Stimulated activated CD8-positive, alpha-beta memory T cell treated with anti-CD3 and anti-CD28 coated beads, Interleukin-15, amount 100 ng/mL, for 24 hours (primary cell): ENCODE data around the gene NCK2.
"Not testable (repeated sequence)": the region's sequence is repeated elsewhere in the genome, so short reads cannot be mapped to it uniquely, and the experiment has no call there.

Experiments used
- DNase-seq: peaks from one replicate; pipeline ENCODE4 v3.0.0-alpha.2; 2020; ENCODE audit warnings: low read depth

NCK2 gene

DNA sequence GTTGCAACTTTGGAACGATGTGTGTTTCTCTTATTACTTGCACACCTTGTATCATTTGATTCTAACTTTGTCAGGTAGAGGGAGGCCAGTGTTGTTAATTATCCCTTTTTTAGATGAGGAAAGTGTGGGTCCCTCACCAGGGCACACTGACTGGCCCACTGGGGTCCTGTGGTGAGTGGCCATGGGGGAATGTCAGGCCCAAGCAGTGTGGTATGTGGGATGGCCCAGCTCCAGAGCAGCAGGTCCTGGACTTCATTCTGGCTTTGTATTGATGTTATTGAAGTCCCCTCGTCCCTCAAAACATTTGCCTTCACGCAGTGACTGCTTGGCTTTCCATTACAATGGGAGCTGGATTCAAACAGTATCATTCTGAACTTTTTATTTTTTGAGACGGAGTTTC, 11.7 kb downstream of the NCK2 start:
- no peak for DNase-seq

GRCh38 chr2:105756865-105757264, 12.2 kb downstream of the NCK2 start:
- DNase-seq, result not testable (repeated sequence)

- DNase-seq, result no peak
Observed at GRCh38 chr2:105757433-105757832, 12.7 kb downstream of the NCK2 start.

DNA sequence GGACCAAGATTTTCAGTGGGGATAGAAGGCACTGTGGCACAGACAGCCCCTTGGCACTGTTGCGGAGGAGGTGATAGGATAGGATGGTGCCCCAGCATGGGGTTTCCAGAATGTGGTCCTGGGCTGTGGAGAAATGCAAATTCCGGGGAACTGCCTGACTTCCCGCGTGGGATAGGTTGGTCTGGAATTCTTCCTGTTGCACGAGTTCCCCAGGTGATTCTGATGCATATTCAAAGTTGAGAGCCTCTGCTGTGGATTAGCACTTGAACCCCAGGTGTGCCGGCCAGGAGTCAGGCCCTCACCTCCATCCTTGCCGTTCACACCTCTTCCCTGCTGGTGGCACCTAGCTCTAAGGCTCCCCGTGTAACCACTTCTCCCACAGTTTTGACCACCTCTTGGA, 15.5 kb downstream of the NCK2 start:
- no peak for DNase-seq

DNA sequence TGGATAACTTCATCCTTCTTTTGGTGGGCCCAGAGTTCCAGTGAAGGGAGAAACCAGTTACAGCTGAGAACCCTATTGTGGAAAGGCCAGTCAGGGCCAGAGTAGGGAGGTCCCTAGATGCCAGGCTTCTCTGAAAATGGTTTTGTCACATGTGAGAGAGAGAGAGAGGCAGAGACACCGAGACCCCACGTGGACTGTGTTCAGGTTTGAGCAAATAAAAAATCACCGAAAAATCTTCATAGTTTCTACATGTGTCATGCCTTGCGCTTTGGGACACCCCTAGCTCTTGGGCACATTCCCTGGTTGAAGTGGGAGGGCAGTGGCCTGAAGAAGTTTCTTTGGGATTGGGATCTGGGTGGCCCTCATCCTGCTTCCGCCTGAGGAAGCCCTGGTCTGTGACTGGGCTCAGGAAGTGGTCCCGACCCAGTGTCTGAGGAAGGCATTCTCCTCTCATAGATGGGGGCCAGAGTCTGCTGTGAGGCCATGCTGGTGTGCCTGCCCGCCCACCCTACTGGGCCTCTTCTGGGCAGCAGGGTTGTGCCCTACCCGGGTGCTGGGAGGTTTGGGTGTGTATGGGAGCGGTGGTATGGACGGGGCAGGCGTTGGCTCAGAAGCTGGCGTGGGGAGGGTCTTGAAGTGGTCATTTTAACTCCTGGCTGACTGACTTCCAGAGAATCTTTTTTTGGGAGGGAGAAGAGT, 16.1 kb downstream of the NCK2 start:
- DNase-seq, result no peak

- no peak for DNase-seq
Observed at GRCh38 chr2:105761931-105762515, 17.3 kb downstream of the NCK2 start.

GRCh38 chr2:105763076-105763475, 18.4 kb downstream of the NCK2 start:
- no peak for DNase-seq

GRCh38 chr2:105764059-105764458, 19.3 kb downstream of the NCK2 start:
- no peak for DNase-seq

GRCh38 chr2:105765415-105766299, 20.9 kb downstream of the NCK2 start:
- DNase-seq, result no peak

DNA sequence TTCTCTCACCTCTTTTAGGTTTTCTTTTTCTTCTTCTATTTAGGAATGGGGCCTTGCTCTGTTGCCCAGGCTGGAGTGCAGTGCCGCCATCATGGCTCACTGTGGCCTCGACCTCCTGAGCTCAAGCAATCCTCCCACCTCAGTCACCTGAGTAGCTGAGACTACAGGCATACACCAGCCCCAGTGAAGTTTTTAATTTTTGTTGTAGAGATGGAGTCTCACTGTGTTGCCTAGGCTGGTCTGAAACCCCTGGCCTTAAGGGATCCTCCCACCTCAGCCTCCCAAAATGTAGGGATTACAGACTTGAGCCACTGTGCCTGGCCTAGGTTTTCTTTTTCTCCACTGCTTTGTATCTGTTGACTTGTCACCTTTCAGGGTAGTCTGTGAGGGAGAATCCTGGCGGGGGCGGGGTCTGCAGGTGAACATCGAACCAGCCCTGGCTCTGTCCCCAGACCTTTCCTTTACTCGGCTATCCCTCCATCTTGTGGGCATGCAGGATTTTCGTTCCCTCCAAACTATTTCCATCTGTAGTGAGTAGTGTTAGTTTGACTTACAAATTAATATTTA, 21.7 kb downstream of the NCK2 start:
- DNase-seq, result no peak

GRCh38 chr2:105768176-105768575, 23.5 kb downstream of the NCK2 start:
- DNase-seq, result no peak

DNA sequence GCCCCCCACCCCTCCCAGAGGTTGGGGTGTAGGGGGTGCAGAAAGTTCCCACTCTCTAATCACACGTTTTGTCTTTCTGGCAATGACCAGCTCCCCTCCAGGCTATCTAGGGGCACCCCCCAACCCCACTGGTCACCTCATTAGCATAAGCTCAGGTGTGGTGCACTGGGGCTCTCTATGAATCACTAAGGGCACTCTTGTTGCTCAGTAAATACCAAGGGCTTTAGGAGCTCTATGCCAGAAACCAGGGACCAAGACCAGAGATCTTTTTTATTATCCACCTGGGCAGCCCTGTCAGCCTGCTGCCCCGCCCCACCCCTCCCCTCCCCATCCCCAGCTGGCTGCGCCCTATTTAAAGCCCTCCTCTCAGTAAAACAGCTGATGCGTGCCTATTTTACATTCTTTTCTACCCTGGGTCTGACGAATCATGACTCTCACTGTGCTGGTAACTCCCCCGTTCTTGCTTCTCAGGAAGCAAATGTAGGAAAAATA, 24.3 kb downstream of the NCK2 start:
- no peak for DNase-seq

DNA sequence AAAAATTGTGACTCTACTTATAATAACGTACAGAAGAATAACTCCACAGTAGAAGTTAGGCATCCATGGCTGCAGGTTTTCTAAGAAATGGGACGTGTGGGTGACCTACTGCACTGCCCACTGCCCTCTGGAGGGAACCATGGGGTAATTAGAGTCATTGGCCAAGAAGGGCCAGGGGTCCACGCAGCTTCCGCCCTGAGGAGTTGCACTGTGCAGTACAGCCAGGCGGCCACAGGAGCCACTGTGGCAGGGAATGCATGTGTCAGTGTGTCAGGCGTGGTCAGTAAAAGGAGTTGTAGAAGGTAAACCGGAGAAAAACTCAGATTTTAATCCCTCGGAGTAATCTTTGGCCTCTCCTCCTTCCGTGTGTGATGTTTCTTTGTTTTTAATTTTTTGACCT, 24.8 kb downstream of the NCK2 start:
- DNase-seq, result no peak

GRCh38 chr2:105770149-105770548, 25.4 kb downstream of the NCK2 start:
- no peak for DNase-seq

- not testable (repeated sequence) for DNase-seq
Observed at GRCh38 chr2:105771291-105771690, 26.6 kb downstream of the NCK2 start.

- DNase-seq, result no peak
Observed at GRCh38 chr2:105771836-105772235, 27.1 kb downstream of the NCK2 start.

DNA sequence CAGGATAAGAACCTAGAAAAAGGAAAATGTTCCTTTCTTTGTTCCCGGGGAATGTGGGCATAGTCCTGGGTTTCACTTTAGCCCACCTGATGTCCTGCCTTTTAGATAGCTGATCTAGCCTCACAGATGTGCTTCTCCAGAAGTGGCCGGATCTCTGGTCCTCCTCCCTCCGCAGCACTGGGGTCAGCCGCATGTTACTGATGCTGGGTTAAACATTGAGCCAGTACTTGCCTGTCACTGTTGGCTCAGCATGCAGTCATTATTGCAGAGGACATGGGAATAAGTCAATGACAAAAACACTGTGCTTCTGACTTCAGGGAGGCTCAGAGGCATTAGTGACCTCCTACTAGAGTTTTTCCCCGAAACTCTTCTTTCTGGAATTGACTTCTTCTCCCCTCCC, 27.6 kb downstream of the NCK2 start:
- no peak for DNase-seq

GRCh38 chr2:105773568-105773967, 28.9 kb downstream of the NCK2 start:
- DNase-seq, result no peak

- no peak for DNase-seq
Observed at GRCh38 chr2:105774781-105775337, 30.1 kb downstream of the NCK2 start.

- no peak for DNase-seq
Observed at GRCh38 chr2:105775809-105776559, 31.3 kb downstream of the NCK2 start.

- no peak for DNase-seq
Observed at GRCh38 chr2:105776560-105776928, 31.8 kb downstream of the NCK2 start.
